T follicular helper cell (primary cell): ENCODE data around the gene FXYD6.
A peak's percentile ranks its signal among the peaks of the same experiment; 100 is the strongest.
"Not testable (repeated sequence)": the region's sequence is repeated elsewhere in the genome, so short reads cannot be mapped to it uniquely, and the experiment has no call there.

Experiments used
- DNase-seq: peaks from one replicate; pipeline ENCODE4 v3.0.0-alpha.2; 2020; ENCODE audit warnings: low read depth

The FXYD6 gene

DNA sequence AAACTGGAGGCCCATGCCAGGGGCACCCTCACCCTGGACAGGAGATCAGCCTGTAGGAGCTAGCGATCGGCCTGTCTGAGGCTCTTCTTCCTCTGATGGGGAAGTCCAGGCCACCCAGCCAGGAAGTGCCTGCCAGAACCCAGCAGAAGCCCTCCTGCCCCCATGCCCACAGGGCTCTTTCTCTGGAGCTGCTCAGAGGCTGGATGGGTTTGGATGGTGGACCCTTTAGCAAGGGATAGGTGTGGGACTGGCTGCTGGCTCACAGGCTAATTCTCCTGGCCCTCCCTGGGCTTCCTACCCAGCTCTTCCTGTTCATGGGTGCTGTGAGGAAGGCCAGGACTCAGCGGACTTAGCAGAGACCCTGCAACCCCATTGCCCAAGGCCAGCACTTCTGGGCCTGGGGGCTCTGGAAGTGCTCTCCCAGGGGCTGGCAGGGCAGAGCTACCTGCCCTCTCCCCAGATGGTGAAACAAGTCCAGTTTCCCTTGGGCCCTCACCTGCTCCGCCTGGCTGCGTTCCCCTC, 59.6 kb downstream of the FXYD6 start:
- no peak for DNase-seq

DNA sequence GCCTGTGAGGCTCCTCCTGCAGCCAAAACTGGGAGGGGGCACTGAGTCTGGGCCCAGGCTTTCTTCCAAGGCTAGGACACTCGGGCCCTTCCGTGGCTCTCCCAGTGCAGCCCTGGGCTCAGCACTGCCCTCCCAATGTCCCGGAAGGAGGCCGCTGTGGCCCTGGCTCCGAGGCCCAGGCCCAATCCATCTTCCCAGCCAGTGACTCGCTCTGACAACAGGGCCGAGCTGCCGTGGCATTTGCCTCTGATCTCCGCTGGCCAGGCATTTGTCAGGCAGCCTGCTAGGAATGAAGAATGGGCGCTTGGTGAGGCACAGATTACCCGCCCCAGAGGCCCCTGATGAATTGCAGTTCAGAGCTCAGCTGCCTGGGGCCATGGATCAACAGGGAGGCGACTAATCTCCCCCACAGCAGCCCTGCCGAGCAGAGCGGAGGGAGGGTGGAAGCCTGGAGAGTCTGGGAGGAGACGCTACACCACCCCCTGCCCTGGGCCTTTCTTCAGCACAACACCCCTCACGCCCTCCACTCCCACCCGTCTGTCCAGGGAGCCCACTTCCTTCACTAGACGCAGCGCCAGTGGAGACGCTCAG, 60.2 kb downstream of the FXYD6 start:
- DNase-seq: no peak

DNA sequence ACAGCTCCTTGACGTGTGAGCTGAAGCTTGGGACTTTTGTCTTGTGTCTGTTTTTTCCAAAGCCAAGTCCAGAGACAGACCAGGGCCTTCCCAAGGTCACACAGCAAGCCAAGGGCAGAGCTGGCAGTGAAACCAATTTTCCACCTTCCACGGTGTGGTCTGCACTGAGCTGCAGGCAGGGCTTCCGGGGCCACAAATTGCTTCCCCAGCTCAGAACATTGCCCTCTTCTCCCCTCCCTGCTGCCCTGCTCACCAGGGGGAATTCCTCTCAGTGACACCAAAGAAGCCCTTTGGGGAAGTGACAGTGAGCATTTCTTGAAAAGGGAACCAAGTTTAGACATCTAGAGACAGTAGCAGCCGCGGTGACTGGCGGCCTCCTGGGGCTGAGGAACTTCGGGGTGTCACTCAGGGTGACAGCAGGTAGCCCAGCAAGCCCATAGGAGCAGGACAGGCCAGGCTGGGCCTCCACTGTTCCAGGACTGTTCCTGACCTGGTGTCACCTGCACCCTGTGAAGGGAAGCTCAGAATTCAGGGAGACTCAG, 61.1 kb downstream of the FXYD6 start:
- DNase-seq: peak; percentile 48

DNA sequence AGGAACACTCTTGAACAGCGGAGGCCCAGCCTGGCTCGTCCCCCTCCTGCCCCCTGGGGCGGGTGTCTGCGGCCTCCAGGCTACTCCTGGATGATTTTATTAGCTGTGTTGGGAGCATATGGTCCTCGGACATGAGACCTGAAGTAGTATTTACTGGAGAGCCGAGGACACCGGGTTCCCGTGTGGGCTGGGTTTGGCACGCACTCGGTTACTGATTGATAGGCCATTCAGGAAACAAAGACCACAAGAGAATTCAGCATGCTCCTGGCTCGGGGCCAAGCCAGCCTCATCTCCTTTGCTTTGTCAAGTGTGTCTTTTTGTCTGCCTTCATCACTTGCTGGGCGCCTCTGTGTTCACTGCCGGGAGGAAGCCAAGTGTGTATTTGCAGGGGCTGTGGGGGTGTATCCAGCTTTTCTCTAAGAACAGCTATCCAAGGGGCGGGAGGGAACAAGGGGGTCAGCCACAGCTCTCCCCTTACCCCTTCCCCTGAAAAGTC, 61.6 kb downstream of the FXYD6 start:
- peak; percentile 70 for DNase-seq

DNA sequence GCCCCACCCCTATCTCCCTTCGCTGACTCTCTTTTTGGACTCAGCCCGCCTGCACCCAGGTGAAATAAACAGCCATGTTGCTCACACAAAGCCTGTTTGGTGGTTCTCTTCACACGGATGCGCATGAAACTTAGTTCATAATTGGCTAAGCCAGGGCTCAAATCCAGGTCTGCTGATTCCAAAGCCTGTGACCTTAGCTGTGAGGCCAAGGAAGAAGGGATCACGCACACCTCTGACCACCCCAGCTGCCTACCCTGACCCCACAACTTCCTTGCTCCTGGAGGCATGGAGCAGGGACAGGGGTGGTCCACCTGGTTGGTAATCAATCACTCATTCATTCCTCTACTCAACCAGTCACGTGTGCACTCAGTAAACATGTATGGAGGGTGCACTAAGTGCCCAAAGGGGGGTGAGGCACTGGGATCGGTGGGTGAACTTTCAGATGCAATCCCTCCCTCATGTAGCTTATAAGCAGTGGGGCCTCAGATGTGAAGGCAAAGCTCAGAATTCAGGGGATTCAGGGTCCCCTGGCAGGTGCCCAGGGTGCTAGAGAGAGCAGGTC, 62.2 kb downstream of the FXYD6 start:
- DNase-seq: no peak

DNA sequence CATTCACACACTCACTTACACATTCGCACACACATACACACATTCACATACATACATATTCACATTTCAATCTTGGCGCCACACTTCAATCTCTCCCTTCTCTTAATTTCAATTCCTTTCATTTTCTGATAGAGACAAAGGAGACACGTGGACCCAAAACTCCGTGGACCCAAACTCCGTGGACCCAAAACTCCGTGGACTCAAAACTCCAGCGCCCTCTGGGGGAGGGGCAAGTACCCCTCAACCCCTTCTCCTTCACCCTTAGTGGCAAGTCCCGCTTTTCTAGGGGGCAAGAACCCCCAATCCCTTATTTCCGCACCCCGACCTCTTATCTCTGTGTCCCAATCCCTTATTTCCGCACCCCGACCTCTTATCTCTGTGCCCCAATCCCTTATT, 66.4 kb downstream of the FXYD6 start:
- DNase-seq: not testable (repeated sequence)

DNA sequence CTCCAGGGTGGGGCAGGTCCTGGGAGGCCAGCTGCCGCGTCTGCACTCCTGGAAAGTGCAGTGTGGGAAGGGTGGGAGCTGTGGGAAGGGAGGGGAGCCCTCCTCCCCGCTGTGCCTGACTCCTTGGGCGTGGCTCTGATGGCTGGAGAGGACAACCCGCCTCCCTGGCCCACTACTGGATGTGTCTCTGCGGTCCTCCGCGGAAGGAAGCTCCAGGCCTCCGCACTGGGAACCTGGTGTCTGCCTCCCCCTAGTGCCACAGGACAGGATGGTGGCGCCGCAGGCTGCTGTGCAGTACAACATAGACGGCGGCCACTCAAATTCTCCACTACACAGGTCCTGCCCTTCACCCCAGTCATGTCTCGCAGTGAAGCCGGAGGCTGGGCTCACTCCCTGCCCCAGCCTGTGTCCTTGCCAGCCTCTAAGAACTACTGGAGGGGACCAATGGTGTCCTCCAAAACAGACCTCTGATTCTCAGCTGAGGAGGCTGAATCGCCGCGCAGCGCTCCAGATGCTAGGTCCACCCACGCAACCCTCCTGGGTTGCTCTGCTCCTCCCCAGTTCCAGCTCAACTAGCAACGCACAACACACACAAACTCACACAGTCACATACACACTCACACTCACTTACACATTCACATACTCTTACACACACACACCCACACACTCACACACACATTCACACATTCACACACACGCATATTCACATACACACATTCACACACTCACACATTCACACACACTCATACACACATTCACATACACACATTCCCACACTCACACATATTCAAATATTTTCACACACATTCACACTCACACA, 67.0 kb downstream of the FXYD6 start:
- no peak for DNase-seq

DNA sequence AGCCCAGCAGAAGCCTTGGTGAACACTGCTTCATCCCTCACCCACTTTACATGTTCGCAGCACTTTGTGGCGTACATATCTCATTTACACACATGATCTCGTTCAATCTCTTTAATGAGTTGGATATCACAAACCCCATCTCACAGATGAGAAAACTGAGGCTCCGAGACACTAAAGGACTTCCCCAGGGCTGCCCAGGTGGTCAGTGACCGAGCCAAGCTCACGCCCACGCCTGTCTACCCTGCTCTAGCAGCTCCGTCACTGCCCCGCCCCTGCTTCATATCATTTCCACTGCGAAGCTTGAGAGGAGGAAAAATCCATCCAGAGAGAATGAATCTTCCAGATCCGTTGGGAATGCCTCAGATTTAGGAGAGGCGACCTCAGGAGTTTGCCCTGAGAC, 67.7 kb downstream of the FXYD6 start:
- no peak for DNase-seq

DNA sequence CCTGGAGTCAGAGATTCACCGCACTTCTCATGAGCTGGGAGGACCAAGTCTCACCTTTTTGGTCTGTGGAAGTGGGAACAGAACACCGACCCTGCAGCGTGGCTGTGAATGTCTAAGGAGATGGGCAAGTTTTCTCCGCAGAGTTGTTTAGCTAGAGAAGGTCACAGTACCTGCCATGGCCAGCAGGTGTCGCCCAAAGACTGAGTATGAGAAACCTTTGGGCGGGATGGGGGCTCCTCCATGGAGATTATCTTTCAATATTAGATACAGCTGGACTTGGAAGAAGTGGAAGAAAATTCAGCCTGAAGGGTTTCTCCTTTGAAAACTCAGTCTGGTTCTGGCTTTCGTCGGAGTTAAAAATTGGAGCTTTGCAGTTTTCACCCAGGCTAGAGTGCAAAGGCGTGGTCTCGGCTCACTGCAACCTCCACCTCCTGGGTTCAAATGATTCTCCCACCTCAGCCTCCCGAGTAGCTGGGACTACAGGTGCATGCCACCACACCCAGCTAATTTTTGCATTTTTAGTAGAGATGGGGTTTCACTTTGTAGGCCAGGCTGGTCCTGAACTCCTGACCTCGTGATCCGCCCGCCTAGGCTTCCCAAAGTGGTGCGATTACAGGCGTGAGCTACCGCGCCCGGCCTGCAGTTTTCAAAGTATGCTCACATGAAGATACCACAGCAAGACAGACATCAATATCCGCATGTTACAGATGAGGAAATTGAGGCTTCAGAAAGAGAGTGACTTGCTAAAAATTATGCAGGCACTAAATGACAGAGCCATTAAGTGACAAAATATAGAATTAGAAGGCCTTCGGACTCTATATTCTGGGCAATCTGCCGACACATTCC, 68.8 kb downstream of the FXYD6 start:
- DNase-seq: peak; percentile 66

DNA sequence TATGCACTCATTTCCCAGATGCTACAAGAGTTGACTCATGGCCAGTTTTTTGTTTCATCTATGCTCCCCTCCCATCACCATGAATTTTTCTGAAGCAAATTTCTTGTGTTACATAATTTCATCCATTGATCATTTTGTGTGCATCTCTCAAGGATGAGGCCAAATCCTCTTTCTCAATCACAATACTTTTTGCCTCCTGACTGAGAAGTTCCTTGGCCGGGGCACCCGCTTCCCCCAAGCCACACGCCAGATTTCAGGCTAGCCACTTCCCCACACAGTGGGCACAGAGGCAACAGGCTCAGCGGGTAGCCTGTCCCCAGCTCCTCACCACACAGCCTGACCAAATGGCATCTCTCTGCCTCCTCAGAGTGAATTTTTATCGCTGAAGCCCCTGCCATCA, 69.6 kb downstream of the FXYD6 start:
- DNase-seq: no peak

DNA sequence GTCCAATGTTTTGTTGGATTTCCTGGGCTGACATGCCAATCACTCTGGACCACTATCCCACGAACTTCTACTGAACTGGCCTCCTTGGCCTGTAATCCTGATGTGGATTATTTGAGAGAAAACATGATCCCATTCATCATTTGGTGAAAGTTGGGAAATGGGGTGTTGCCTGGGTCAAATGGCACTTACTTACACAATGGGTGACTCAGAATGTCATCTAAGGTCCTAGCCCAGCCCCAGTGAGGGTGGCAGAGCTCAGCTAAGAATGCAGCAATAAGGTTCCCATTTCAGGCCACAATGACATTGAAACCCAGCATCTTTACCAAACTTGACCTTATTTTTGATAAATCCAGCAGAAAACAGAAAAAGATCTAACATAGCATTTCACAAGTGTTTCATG, 71.4 kb downstream of the FXYD6 start:
- DNase-seq: no peak

DNA sequence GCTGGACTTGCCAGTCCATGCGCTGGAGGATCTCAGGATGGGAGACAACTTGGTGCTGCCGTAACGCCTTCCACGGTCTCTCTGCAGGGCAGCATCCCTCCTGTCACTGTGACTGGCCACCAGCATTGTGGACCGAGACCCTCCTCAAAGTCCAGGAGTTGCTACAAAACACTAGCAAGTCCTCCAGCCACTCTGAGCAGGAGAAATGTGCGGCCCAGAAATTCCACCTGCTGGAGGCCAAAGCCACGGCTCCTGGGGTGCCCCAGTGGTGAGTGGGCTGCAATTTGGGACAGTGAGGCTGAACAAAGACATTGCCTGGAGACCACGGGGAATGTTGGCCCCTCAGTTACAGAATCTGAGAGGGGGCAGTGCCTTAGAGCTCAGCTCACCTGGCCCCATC, 72.6 kb downstream of the FXYD6 start:
- no peak for DNase-seq

DNA sequence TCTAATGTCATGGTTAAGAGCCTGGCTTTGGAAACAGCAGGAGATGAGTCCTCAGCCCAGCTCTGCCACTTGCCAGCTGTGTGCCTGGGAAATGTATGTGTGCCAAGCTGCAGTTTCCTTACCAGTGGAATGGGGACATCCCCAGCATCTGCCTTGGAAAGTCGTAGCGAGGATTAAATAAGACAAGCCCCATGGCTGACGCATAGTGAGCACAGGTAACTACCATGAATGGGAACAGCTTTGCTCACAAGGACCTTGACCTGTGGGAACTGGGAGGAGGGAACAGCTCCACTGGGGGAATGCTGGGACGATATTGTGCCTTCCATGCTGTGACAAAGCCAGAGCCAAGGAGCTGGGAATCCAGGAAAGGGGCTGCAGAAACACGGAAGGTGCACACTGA, 76.8 kb downstream of the FXYD6 start:
- DNase-seq: no peak

DNA sequence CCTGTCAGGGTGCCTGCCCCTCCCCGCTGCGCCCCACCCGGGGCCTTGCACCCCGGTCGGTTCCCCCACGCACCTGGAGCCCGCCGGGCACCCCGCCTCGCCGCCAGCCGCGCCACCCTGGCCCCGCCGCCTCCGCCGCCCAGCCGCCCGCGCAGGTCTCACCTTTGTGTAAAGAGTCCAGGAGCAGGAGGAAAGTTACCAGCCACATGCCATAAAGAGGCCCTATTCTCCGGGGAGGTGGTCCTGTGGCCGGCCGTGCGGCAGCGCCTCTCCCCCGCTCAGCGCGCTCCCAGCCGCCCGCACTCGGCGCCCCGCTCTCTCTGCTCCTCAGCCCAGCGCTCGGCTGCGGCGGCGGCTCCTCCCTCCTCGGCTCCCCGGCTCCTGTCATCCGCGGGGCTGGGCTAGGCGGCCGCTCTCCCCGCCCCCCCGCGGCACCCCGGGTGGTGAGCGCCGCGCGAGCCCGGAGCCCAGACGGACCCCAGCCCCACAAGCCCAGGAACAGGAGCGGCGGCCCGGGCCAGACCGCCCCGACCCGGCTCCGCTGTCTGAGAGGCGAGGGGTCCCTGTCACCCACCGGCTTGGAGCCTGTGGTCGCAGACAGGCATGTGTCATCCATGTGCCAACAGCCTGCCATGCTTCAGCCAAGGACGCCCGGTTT, 79.5 kb downstream of the FXYD6 start, which contains the start of gene DSCAML1:
Gene DSCAML1 (minus strand): TSS at position 345 of the 658 bp plus-strand sequence. CDS start 137 bp downstream, at position 208.
- peak; percentile 13 for DNase-seq

DNA sequence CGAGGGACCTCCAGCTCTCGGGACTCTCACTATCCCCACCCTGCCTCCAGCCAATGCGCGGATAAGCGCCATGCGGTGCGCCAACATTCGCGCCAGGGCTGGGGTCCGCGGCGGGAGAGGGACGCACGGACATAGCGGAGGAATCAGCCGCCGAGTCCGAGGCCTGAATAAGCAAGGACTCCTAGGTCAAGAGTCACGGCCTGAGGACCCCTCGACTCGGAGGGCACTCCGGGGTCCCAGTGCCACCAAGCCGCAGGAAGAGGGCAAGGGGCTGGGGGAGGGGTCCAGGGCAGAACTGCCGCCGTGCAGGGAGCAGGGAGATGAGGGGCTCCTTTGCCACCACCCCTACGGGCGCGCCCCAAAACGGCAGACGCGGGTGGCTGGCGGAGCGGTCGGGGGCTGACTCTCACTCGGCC, 80.0 kb downstream of the FXYD6 start:
- DNase-seq: no peak

DNA sequence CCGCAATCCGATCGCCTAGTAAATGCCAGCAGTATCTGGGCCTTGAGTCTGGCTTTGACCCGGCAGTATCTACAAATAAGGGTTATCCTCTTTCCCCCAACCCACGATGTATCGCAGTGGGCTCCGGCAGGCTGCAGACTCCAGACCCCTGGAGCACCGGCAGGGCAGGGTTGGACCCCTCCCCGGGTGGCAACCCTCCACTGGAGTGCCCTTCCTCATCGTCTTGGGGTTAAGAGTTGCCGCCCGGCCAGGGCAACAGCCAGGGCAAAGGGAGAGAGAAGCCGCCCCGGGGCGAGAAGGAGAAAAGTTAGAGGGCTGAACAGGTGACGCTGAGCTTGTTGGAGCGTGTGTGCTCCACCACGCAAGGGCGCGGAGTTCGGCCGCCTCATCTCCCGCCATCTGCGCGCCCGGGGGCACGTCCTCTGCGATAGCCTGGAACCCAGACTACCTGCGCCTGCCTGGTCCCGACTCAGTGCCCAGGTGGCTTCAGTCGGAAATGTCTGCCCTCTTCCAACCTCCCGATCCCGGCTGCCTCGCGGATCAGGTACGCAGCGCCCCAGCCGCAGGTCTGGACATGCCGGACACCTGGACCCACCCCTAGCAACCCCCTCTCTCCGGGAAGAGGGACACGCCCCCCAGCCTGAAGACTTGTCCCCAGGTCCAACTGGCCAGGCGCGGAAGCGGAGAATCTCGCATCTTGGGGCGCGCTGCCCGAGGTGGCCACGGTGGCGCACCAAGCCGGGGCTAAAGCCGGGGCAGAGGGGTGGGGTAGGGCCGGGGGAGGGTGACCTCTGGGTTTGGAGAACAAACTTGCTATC, 80.6 kb downstream of the FXYD6 start:
- no peak for DNase-seq

DNA sequence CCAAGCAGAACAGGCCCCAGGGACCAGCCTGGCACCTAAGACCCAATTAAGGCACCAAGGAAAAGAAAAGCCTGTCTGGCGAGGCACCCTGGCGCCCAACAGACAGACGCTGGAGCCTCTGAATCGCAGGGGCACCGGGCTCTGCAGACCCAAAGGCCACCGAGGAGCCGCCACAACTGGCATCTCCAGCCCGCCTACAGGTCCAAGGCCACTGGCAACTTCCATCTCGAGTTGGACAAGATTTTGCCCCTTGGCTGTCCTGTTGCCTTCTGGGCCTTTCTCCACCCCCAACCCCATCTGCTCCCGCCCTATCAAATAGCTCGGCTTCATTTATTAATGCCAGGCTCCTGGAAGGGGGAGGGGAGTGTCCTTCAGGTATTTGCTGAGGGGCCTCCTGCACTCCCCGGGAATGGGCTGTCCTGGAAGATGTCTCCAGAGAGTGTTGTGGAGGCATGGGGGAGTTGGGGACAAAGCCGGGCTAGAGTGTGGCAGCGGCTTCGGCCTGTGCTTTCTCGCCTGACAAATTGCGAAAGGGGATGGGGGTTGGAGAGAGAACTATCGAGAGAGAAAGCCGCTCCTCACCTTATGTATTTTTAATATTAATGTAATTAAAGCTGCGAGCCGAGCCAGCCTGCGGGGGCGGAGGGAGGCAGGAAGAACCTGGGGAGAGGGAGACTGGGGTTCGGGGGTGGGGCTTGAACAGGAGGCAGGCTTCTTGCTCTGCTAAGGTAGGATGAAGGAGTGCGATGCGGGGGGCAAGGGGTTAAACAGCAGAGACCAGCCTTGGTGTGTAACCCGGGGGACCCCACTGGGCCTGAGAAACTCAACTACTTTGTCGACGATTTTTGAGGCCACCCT, 81.5 kb downstream of the FXYD6 start:
- no peak for DNase-seq

DNA sequence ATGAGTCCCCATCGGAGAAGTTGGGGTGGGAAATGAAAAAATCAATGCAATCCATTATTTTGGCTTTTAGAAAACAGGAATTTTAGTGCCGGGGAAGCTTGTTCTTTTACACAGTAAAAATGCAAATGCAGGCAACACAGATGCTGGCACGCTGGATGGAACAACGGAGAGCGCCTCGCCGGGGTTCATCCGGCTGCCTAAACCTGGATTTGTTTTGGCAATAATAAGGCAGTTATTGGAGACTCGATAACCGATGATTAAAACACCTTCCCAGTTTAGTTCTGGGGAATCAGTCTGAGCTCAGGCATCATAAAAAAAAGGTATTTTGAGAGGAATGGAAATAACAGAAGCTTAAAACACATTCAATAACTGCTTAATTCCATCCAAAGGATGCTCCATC, 82.3 kb downstream of the FXYD6 start:
- DNase-seq: no peak

DNA sequence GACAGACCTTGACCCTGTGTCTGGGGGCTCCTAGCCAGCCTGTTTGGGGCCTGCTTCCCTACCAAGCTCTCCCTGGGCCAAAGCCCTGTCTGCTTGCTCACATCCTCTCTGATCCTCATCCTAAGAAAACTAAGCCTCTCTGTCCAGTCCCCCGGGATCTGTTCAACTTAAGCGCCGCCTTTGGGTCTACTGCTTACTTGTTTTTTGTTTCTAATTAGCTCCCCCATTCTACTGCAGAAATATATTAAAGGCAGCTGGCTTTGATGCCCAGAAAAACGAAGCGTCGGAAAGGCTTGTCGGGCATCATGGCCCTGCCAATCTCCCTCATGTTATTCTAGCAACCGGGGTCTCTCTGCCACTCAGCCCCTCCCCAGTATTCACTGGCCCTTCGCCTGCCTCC, 82.9 kb downstream of the FXYD6 start:
- DNase-seq: no peak
